ENCODE measurements around the gene PTPRH. TPM values are rescaled to one million over a fixed set of nuclear protein-coding genes. Genes with fewer than 3 reads are reported as not detected.

The PTPRH gene
- total RNA-seq, 2 experiments from 2014 or later, result not detected

DNA sequence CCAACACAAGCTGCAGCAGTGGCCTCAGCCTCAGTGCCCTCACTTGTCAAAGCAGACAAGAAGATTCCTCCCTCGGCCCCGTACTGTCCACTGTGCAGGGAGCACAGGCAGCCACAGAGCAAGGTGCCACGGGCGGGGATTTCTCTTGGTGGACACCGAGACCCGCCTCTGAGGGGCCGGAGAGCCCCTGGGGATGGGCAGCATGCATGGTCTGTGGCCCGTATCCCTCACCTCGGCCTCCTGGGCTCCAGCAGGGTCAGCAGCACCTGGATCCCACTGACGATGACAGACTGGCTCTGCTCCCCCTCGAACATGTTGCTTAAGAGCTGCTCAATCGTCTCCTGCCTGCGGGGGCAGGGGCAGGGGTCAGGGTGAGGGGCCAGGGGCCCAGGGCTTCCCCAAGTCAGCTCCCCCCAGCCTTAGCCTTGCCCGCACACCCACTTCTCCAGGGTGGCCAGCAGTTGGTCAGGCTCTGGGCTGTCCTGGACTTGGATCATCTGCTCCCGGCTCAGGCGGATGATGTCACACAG lies 32.7 kb upstream of the PTPRH start:
- peaks cover 38% of the 10 kb centered on the region for H3K36me3 Mint-ChIP-seq
- intact Hi-C loops (cut with micrococcal nuclease), result no loop called here
- H3K27ac Mint-ChIP-seq, result no peak overlapping the region
- no peaks in the 10 kb centered on the region for H3K9me3 Mint-ChIP-seq
- no peak for DNase-seq
- H3K4me3 Mint-ChIP-seq, result no peak overlapping the region
- peaks cover 2% of the 10 kb centered on the region for H3K4me1 Mint-ChIP-seq (ENCODE audit: low read depth)
- CTCF ChIA-PET, result no interaction called here
- POLR2A ChIA-PET, result no interaction called here
- H3K27me3 Mint-ChIP-seq, result no peaks in the 10 kb centered on the region

GRCh38 chr19:55241143-55241934 lies 32.0 kb upstream of the PTPRH start:
- no peak for DNase-seq
- no peak overlapping the region for H3K27ac Mint-ChIP-seq
- H3K36me3 Mint-ChIP-seq, result peaks cover 45% of the 10 kb centered on the region
- intact Hi-C loops (cut with micrococcal nuclease), result no loop called here
- ChIA-PET CTCF (no interaction called here), POLR2A (no interaction called here)
- H3K4me3 Mint-ChIP-seq, result no peak overlapping the region
- H3K27me3 Mint-ChIP-seq, result no peaks in the 10 kb centered on the region
- H3K9me3 Mint-ChIP-seq, result no peaks in the 10 kb centered on the region
- peaks cover 2% of the 10 kb centered on the region for H3K4me1 Mint-ChIP-seq (ENCODE audit: low read depth)

GRCh38 chr19:55240713-55241020 lies 31.4 kb upstream of the PTPRH start:
- CTCF ChIA-PET, result no interaction called here
- Mint-ChIP-seq H3K9me3 (no peaks in the 10 kb centered on the region), H3K36me3 (peaks cover 48% of the 10 kb centered on the region), H3K27ac (no peak overlapping the region), H3K4me1 (ENCODE audit: low read depth) (peaks cover 2% of the 10 kb centered on the region), H3K27me3 (no peaks in the 10 kb centered on the region), H3K4me3 (no peak overlapping the region)
- no peak for DNase-seq
- intact Hi-C loops (cut with micrococcal nuclease), result no loop called here
- POLR2A ChIA-PET, result no interaction called here

- Mint-ChIP-seq H3K9me3 (no peaks in the 10 kb centered on the region), H3K36me3 (peaks cover 55% of the 10 kb centered on the region), H3K27ac (no peak overlapping the region), H3K4me3 (no peak overlapping the region), H3K27me3 (no peaks in the 10 kb centered on the region), H3K4me1 (ENCODE audit: low read depth) (peaks cover 2% of the 10 kb centered on the region)
- DNase-seq, result no peak
- CTCF ChIA-PET, result no interaction called here
- intact Hi-C loops (cut with micrococcal nuclease), result no loop called here
- POLR2A ChIA-PET, result no interaction called here
Measured at GRCh38 chr19:55239004-55239403, 29.7 kb upstream of the PTPRH start.

- intact Hi-C loops (cut with micrococcal nuclease), result no loop called here
- H3K27ac Mint-ChIP-seq, result no peak overlapping the region
- H3K4me1 Mint-ChIP-seq (ENCODE audit: low read depth), result peaks cover 2% of the 10 kb centered on the region
- DNase-seq, result no peak
- no peak overlapping the region for H3K4me3 Mint-ChIP-seq
- peaks cover 58% of the 10 kb centered on the region for H3K36me3 Mint-ChIP-seq
- CTCF ChIA-PET, result no interaction called here
- H3K9me3 Mint-ChIP-seq, result no peaks in the 10 kb centered on the region
- POLR2A ChIA-PET, result no interaction called here
- no peaks in the 10 kb centered on the region for H3K27me3 Mint-ChIP-seq
Measured at GRCh38 chr19:55238030-55238429, 28.7 kb upstream of the PTPRH start.

DNA sequence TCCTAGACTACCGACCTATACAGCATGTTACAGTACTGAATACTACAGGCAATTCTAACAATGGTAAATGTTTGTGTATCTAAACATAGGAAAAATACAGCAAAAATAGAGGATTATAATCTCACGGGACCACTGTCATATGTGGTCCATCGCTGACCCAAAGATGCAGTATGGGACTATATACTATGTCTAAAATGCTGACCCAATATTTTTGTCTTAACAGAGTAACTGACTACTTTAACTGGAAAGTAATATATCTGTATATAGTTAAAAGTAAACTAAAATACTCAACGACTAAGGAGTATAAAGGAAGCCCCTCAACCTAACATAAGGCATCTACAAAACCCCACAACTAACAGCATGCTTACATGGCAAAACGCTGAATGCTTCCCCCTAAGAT lies 23.7 kb upstream of the PTPRH start:
- H3K36me3 Mint-ChIP-seq, result peaks cover 50% of the 10 kb centered on the region
- POLR2A ChIA-PET, result no interaction called here
- no peak overlapping the region for H3K4me3 Mint-ChIP-seq
- H3K4me1 Mint-ChIP-seq (ENCODE audit: low read depth), result no peaks in the 10 kb centered on the region
- no peaks in the 10 kb centered on the region for H3K27me3 Mint-ChIP-seq
- DNase-seq, result no peak
- no peaks in the 10 kb centered on the region for H3K9me3 Mint-ChIP-seq
- intact Hi-C loops (cut with micrococcal nuclease), result no loop called here
- no peak overlapping the region for H3K27ac Mint-ChIP-seq
- CTCF ChIA-PET, result no interaction called here

DNA sequence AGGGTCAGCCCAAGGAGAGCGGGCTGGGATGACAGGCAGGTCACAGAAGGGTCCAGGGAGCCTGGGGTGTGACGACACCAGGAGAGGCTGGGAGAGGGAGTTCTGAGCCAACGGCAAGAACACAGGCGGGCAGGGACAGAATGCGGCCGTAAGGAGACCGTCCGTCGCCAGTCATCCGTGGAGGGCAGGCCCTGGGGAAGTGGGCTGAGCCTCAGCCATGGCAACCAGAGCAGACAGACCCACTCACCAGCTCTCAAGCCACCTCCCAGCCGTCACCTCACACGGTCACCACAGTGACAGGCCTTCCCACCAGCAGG lies 22.9 kb upstream of the PTPRH start:
- Mint-ChIP-seq H3K27me3 (no peaks in the 10 kb centered on the region), H3K36me3 (peaks cover 51% of the 10 kb centered on the region), H3K9me3 (no peaks in the 10 kb centered on the region), H3K4me1 (ENCODE audit: low read depth) (no peaks in the 10 kb centered on the region), H3K4me3 (no peak overlapping the region), H3K27ac (no peak overlapping the region)
- no peak for DNase-seq
- POLR2A ChIA-PET, result no interaction called here
- intact Hi-C loops (cut with micrococcal nuclease), result no loop called here
- CTCF ChIA-PET, result no interaction called here

GRCh38 chr19:55231391-55232285 lies 22.3 kb upstream of the PTPRH start:
- CTCF ChIA-PET, result no interaction called here
- POLR2A ChIA-PET, result no interaction called here
- Mint-ChIP-seq H3K9me3 (no peaks in the 10 kb centered on the region), H3K27ac (no peak overlapping the region), H3K27me3 (no peaks in the 10 kb centered on the region), H3K36me3 (peaks cover 45% of the 10 kb centered on the region), H3K4me1 (ENCODE audit: low read depth) (no peaks in the 10 kb centered on the region), H3K4me3 (no peak overlapping the region)
- no peak for DNase-seq
- intact Hi-C loops (cut with micrococcal nuclease), result no loop called here

GRCh38 chr19:55230780-55231179 lies 21.5 kb upstream of the PTPRH start:
- no peaks in the 10 kb centered on the region for H3K9me3 Mint-ChIP-seq
- H3K27ac Mint-ChIP-seq, result no peak overlapping the region
- ChIA-PET CTCF (no interaction called here), POLR2A (no interaction called here)
- H3K4me3 Mint-ChIP-seq, result no peak overlapping the region
- DNase-seq, result no peak
- H3K27me3 Mint-ChIP-seq, result no peaks in the 10 kb centered on the region
- H3K36me3 Mint-ChIP-seq, result peaks cover 39% of the 10 kb centered on the region
- no peaks in the 10 kb centered on the region for H3K4me1 Mint-ChIP-seq (ENCODE audit: low read depth)
- intact Hi-C loops (cut with micrococcal nuclease), result no loop called here

DNA sequence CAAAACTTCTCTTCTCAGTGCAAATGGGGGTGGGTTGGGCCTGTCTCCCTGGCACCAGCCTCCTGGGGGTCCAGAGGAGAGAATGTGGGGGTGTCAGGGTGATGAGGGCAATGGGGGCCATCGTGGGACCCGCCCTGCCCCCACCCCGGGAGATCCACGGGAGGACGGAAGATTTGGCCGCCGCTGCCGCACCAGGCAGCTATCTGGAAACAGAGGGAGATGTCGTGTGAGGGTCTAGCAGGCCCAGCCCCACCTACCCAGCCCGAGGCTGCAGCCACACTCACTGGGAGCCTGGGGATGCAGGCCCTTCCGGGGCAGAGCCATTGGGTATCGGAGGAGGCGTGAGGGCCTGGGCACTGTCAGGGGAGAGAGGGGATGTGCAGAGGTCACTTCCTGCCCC lies 21.0 kb upstream of the PTPRH start:
- ChIA-PET POLR2A (no interaction called here), CTCF (no interaction called here)
- Mint-ChIP-seq H3K27ac (no peak overlapping the region), H3K36me3 (peaks cover 43% of the 10 kb centered on the region), H3K4me3 (no peak overlapping the region), H3K4me1 (ENCODE audit: low read depth) (no peaks in the 10 kb centered on the region), H3K9me3 (no peaks in the 10 kb centered on the region), H3K27me3 (no peaks in the 10 kb centered on the region)
- intact Hi-C loops (cut with micrococcal nuclease), result no loop called here
- no peak for DNase-seq

- POLR2A ChIA-PET, result no interaction called here
- peaks cover 40% of the 10 kb centered on the region for H3K36me3 Mint-ChIP-seq
Measured at GRCh38 chr19:55229789-55230182, 20.5 kb upstream of the PTPRH start.

DNA sequence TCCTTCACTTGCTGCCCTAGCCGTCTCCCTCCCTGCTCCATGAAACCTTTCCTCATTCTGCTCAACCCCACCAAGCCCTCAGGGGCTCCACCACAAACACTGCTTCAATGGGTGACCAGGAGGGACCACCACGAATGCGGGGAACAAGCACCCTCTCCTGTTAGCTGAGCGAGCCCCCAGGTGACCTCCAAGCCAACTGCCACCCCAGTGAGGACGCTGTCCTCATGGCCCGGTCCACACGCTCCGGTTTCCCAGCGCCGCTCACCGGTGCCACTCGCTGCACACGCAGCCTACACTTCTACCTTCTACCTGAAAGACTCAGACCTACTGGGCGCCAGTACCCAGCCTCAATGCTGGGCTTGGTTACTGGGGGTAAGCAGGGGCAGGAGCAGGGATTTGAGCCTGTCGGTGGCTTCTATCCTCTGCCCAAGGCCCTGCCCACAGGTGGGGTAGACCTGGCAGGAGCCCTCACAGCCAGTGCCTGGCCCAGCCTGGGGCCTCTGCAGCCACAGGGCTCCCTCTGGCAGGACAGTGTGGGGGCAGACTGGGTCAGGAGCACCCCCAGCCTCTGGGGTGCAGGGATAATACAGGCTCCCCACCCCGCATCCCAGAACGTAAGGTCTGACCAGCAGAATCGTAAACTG lies 20.0 kb upstream of the PTPRH start:
- Mint-ChIP-seq H3K4me3 (no peak overlapping the region), H3K9me3 (no peaks in the 10 kb centered on the region), H3K36me3 (peaks cover 36% of the 10 kb centered on the region), H3K27ac (no peak overlapping the region), H3K4me1 (ENCODE audit: low read depth) (no peaks in the 10 kb centered on the region), H3K27me3 (no peaks in the 10 kb centered on the region)
- intact Hi-C loops (cut with micrococcal nuclease), result no loop called here
- DNase-seq, result no peak
- CTCF ChIA-PET, result no interaction called here
- POLR2A ChIA-PET, result no interaction called here

More at GRCh38 chr19:55229789-55230182, 20.5 kb upstream of the PTPRH start:
- Mint-ChIP-seq H3K27me3 (no peaks in the 10 kb centered on the region), H3K9me3 (no peaks in the 10 kb centered on the region), H3K4me3 (no peak overlapping the region), H3K4me1 (ENCODE audit: low read depth) (no peaks in the 10 kb centered on the region), H3K27ac (no peak overlapping the region)
- CTCF ChIA-PET, result no interaction called here
- no peak for DNase-seq
- intact Hi-C loops (cut with micrococcal nuclease), result no loop called here

Data from activated CD4-positive, alpha-beta memory T cell treated with anti-CD3 and anti-CD28 coated beads for 36 hours (primary cell).